Stimulated activated CD4-positive, alpha-beta T cell treated with anti-CD3 and anti-CD28 coated beads, Interleukin-1b, Interleukin-23, amount 100 ng/mL, for 48 hours (primary cell): ENCODE data around the gene RAPGEF6.

Experiments used
- DNase-seq: peaks from one replicate; pipeline ENCODE4 v3.0.0-alpha.2; 2020

Gene RAPGEF6

DNA sequence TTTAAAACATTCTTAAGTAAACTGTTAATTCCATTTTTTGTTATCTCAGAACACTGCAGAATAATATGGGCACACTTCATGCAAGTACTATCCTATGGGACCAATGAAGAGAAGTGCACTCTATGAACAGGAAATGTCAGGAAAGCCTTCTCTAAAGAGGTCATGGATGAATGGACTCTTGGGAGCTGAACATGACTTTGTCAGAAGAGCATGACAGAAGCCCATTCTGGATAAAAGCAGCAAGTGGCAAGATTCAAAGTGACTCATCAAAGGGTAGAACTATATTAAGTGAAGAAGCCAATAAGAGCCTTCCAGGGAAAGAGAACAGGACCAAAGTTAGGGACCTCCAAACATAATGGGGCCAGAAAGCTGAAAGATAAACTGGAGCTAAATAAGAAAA, 94.0 kb downstream of the RAPGEF6 start:
- no peak for DNase-seq

DNA sequence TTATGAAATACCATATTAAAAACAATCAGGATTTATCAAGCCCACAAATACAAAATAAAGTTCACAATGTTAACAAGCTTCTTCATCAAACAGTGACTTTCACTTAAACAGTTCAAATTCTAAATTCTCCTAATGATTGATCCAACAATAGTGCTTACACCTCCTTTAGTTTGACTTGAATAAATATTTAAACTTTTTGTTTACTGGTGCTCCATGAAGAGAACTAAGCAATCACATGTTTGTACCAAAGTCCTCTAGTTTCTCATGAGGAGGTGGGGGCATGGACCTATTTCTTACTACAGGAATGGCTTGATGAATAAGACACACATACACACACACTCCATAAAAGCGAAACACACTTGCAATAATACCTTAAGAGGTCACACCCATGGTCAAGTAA, 95.8 kb downstream of the RAPGEF6 start:
- no peak for DNase-seq

DNA sequence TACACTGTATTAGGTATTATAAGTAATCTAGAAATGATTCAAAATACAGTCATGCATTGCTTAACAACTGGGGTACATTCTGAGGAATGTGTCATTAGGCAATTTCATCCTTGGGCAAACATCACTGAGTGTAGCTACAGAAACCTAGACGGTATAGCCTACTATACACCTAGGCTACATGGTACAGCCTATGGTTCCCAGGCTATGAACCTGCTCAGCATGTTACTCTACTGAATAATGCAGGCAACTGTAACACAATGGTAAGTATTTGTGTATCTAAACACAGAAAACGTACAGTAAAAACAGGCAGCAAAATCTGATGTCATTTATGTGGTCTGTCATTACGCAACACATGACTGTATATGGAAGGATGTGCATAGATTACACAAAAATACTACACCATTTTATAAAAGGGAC, 96.8 kb downstream of the RAPGEF6 start:
- DNase-seq: no peak

DNA sequence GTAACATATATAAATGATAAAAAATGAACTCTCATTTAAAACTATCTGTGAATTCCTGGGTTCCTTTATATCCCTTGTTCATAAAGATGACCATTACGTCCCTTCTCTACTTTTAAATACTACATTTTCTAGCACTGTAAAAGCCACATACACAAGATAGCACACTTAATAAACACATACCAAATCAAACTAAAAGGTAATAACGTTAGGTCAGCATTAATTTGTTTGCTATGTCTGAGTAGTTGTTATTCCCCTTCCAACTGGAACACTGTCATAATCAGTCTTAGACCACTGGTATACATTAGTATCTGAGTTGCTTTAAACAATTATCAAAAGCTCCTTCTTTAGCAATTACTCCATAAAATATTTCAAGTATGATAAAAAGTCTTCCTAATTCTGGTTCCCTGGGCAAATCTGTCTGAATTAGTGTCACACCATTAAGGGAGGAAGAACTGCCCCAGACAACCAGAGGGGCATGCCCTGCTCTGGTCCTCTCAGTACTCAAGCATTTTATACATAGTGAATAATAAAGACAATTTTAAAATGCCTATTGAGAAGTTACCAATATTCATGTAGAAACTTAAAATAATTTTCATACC, 98.1 kb downstream of the RAPGEF6 start:
- DNase-seq: no peak

DNA sequence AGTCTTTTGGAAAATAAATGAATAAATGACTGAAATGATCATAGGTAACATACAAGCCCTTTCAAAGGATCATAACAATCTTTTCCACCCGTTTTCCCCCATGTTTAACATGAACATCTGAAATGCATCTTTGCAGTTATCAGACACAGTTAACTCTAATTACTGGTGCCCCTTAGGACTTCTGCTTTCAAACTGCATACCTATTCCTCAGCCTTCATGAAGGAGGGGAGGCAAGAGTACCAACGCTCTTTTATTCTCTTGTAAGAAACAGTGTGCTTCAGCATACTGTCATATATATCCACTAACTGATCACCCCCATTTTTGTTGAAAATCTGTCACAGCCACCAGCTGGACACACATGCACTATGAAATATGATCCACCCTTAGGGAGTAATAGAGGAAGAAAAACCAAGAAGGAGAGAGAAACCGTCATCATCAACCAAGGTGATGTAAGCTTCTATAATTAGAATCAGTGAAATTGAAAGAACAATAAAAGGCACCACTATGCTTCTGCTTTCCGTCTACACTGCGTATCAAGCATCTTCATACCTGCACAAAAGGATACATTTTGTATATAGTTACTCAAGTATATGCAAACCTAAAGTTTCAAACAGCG, 98.7 kb downstream of the RAPGEF6 start:
- DNase-seq: no peak

DNA sequence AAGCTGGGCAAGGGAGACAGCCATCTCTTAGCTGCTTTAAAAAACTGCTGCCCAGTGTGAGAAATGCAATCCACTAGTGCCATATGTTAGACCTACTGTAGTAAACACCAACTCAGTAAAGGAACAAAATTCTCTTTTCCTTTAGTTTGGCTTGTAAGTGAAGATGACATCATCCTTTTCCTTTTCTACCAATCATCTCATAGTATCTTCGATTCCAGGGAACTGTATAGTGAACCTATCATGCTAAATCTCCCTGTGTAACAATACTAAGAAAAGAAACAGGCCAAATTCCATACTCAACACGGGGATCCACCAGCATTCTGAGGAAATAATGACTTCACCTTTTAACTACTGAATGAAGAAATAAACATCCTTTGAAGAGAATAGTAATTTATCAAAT, 100.1 kb downstream of the RAPGEF6 start:
- no peak for DNase-seq

DNA sequence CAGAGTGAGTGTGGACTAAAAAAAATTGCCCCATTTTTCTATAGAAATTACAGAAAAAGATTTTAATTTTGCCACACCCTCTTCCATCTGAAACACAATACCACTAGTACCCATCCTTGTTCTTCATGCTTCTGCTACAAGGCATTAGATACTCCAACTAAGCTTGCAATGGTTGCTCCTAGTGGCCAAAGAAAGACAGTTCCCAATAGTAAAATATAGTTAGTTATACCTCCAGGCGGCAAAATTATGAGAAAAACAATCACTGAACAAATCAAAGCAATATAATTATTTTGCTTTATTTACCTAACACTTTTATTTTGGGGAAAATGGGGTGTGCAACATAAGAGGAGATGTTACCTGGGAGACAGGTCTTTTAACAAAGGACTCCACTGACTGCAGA, 101.2 kb downstream of the RAPGEF6 start:
- DNase-seq: no peak

DNA sequence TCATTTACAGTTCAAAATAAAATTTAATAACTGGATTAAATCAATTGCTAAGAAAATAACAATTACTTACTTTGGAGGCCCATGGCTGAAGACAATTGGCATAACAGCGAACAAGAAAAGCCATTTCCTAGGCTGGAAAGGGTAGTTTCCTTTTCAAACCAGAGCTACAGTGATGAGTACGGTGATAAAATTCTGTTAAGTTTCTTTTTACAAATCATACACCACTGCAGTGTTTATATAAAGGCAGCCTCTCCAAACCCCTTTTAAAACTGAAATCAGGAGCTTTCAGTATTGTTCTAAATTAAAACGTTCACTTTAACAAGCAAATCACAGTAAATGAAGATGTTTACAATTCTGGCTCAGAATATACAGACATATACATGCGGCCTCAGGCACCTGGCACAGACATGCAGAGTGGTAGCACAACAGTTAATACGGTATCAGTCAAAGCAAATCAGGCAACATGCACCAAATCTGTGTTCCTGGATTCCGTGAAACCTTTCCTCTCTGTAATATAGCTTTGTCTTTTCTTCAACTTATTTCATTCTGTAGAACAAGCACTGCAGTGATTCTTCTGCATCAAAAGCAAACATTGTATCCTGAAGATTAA, 102.9 kb downstream of the RAPGEF6 start:
- no peak for DNase-seq

DNA sequence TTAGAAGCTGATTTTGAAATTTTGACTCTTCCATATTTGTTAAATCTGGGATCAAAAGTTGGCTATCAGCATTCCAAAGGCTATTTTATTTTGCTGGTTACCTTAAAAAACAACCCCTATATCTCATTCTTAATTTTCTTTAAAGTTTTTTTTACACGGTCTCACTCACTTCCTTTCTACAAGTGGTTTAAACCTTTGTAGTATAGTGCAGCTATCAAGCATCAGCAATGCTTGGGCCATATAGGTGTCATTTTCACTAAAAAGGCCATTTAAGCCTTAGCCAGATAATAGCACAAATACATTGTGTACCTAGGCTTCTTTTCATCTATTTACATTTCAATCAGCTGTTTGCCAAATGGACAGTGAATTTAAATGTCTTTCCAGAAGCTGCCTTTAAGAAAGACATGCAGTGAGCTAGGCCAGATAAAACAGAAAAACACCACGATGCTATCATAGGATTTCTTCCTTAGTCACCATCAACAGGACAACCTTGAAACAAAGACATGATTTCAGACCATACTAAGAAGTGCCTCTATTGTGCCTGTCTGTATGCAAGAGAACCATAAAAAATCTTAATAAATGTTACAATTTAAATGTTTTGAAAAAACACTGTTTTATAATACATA, 104.2 kb downstream of the RAPGEF6 start:
- DNase-seq: no peak

DNA sequence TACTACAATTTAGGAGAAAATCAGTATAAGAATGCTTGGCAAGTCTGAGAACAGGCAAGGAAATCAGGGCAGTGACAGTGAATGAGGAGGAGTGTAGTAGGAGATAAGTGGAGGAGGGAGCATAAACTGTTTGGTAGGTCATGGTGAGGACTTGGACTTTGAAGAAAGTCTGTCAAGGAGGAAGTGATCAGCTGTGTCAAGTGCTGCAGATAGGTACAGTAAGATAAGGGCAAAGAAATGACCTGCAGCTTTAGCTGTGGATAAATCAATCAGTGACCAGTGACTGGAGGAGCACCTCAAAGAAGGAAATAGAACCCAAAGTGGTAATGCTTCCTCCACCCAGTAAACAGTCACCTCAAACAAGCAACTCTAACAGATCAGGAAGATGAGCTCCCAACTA, 106.3 kb downstream of the RAPGEF6 start:
- no peak for DNase-seq

DNA sequence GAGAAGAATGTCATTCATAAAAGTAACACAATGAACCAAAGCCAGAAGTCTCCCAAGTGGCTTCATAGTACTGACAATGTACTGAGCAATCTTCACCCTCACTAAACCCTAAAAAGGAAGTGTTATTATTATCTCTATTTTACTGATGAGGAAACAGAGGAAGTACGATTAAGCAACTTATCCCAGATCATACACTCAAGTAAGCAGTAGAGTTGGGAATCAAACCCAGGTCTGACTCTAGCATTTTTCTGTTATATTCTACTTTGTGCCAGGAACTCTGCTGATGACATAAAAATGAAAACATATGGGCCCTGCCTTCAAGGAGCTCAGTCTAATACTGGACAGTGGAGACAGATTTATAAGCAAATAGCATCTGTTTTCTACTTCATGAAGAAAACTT, 109.2 kb downstream of the RAPGEF6 start:
- DNase-seq: no peak

DNA sequence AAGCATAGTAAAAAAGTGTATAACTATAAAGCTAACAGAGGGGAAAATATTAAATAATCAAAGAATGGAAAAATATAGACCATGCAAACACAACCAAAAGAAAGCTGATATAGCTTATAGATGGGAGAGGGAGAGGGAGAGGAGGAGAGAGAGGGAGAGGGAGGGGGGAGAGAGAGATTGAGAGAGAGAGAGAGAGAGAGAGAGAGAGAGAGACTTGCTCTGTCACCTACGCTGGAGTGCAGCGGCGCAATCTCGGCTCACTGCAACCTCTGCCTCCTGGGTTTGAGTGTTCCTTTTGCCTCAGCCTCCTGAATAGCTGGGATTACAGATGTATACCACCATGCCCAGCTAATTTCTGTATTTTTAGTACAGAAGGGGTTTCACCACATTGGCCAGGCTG, 110.6 kb downstream of the RAPGEF6 start:
- DNase-seq: no peak

DNA sequence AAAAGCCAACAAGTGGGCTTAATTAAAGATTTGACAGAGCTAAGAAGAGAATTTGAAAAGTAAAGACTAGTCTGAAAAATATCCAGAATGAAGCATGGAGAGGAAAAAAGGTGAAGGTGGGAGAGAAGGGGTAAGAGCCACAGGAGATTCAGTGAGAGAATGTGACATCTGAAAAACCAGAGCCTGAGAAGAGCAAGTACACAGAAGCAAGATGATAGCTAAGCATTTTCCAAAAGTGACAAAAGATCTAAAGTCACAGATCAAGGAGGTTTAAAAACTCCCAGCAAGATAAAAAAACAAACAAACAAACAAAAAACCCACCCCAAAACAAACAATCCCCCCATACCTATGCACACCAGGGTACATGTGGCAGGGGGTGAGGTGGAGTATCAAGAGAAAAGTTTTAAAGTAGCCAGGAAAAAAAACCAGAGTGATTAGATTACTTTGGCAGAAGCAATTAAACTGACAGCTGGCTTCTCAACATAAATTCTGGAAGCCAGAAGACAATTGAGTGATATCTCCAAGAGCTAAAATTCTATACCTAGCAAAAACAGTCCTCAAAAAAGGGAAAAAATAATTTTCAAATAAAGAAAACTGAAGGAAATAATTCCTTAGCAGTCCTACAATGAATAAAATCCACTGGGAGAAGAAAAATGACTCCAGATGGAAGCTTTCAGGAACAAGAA, 111.4 kb downstream of the RAPGEF6 start:
- no peak for DNase-seq

DNA sequence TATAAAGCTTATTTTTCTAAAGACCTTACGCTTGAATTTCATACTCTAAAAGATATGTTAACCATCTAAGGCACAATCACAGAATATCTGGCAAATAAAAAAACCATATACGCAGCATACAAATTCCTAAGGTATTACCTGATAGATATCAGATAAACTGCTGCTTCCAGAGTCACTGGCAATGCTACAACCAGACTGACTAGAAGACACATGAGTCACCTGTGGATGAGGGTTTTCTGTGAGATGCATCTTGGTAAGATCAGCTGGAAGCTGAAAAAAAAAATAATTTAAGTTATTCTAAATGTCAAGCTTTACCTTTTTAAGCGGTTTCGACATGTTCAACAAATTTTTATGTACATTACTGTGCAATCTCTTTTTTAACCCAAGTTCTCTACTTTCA, 113.8 kb downstream of the RAPGEF6 start:
- DNase-seq: no peak

DNA sequence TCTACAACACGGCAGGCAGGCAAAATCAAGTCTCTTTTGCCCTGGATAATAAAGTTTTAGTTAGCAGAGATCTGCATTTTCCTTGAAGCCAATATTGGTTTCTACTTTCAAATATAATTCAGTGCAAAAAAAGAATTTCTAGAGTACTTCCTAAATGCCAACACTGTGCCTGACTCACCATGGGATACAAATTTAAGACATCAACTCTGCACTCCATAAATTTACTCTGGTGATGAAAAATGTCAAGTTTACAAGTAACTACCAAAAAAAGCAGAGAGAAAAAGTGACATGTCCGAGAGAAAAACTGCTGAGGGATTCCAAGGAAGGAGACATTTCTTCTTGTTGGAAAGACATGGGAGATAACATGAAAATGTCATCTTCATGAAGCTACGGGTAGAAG, 119.7 kb downstream of the RAPGEF6 start:
- no peak for DNase-seq

DNA sequence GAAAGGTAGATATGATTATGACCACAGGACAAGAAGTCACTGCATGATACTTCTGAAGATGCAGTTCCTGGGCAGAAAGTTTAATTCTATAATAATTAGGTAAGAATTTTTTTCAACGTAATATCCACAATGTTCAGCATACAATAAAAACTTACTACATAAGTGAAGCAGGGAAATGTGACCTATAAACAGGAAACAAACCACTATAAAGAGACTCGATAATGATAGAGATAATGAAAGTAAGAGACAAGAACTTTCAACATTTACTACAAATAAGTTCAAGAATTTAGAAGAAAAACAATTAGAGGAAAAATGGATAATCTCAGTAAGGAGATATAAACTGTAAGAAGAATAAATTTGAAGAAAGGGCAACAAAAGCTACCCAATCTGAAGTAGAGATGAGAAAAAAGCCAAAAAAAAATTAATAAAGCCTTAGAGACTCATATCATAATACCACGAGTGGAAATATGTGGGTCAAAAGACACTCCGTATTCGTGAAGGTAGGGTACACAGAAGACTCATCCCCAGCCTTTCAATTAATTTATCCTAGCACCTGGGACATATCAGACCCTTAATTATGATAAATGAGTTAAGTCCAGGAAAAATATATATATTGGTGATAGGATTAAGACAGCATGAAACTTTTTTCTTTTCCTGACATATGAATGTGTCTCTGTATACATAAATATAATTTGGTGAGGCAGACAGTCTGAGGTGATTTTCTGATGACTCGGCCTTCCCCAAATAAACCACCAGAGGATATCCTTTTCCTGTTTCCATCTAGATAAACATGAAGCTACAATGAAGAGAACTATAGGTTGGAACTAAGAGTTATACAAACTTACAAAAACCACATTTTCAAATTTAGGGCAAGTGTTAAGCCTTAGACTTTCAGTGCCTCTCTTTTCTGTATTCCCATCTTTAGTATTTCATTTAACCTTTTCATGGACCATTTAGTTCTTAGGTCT, 120.4 kb downstream of the RAPGEF6 start:
- DNase-seq: no peak

DNA sequence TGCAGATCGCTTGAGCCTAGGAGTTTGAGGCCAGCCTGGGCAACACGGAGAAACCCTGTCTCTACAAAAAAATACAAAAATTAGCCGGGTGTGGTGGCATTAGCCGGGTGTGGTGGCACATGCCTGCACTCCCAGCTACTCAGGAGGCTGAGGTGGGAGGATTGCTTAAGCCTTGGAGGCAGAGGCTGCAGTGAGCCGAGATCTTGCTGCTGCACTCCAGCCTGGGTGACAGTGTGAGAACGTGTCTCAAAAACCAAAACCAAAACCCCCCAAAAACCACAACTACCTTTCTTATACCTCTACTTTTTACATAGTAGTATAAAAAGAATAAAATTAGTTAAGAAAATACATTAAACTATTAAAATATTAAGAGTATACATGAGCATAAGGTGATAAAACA, 121.2 kb downstream of the RAPGEF6 start:
- no peak for DNase-seq

DNA sequence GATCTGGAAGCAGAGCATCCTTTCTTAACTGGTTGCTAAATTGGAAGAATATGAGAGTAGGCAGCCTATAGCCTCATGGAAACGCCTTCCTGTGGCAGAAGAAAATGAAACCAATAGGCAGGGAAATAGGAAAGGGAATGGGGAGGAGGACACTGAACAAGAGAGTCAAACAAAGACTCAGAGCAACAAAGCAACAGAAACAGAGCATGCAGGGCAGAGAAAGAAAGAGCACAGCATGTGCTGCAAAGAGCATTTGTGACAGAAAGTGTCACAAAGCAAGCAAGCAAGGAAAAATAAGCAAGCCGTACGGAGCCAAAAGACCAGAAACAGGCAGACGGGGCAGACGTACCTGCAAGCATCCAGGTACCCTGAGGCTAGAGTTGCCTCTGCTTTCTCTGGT, 123.1 kb downstream of the RAPGEF6 start:
- no peak for DNase-seq

DNA sequence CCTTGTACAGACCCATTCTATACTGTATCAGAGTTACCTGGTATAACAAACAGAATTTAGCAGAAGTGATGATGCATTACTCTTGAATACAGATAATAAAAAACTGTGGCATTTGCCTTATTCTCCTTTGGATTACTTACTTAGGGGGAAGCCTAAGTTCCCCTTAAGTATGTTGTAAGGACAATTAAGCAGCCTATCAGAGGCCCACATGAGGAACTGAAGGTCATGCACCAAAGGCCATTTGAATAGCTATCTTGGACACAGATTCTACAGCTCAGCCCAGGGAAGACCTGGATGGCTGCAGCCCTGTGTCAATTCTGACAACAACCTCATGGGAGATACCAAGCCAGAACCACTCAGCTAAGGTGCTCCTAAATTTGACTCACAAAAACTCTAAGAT, 125.2 kb downstream of the RAPGEF6 start:
- no peak for DNase-seq

DNA sequence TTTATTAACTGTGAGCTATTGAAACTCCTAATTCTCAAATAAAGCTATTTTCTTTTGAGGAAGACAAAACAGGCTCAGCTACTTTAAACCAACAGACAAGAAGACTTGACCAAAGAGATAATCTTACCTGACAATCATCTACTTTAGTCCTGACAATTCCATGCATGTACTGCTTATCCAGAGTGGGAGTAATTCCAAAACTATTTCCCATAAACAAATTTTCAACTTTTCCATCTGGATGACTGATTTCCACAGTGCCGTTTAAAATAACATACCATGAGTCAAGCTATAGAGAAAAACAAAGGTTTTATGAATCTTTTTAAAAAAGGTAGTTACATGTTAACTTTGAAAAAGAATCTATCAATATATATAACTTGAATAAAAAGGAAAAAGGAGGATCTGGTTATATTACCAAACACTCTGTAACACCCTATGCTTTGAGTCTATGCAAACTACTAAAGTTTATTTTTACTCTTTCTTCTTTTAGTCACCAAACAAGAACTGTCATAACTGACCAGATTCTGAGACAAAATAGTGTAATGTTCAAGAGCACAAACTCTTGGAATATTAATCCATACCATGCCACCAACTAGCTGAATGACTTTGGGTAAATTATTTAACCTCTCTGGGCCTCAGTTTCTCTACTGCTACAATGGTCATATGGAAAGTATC, 129.7 kb downstream of the RAPGEF6 start:
- DNase-seq: no peak

DNA sequence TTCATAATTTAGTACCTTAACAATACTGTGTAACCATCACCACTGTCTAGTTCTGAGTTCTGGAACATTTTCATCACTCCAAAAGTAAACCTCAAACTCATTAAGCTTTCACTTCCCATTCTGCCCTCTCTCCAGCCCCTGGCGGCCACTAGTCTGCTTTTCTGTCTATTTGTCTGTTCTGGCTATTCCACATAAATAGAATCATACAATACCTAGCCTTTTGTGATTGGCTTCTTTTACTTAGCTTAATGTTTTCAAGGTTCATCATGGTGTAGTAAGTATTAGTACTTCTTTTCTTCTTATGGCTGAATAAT, 138.7 kb downstream of the RAPGEF6 start:
- DNase-seq: no peak
